Keratinocyte (primary cell): Measurements from ENCODE around the gene PYGB.

Experiments
- EZH2 ChIP-seq: IDR thresholded peaks from one replicate; pipeline ENCODE4 v1.6.1; 2012; ENCODE audit warnings: inconsistent platforms, mild to moderate bottlenecking, low read length, moderate library complexity
- TF ChIP-seq, protein P1 (sequence below), 3 experiments: IDR thresholded peaks in 1 of 3; conservative IDR thresholded peaks in 1 of 3; optimal IDR thresholded peaks in 1 of 3; 2 replicates in 2 of 3; 3 replicates in 1 of 3; pipeline versions ENCODE3 to v1.5.1; 2011; ENCODE audit warnings: low read length in 3 of 3, mild to moderate bottlenecking in 3 of 3, moderate library complexity in 2 of 3, control low read depth in 1 of 3, inconsistent platforms in 1 of 3; ENCODE audit not compliant: insufficient read depth in 2 of 3; ENCODE audit errors: extremely low read depth in 1 of 3

DNA sequence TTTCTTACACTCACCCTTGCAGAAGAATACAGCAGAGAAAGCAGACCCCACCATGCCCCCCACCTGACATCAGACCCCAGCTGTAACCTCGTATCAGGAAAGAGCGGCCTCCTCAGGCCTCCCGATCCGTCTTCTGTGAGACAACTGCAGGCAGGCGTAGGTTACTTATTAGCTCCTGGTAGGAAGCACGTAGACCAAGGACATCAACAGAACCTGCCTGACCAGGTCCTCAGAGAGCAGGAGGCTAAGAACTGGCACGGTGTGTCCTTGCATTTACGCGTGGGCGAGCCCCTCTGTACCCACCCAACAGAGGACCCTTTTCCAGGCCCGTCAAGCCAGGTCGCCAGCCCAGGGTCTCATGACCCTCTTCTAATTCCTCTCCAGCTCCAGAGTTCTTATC lies 91.7 kb downstream of the PYGB start:
- TF ChIP-seq, protein P1, sequence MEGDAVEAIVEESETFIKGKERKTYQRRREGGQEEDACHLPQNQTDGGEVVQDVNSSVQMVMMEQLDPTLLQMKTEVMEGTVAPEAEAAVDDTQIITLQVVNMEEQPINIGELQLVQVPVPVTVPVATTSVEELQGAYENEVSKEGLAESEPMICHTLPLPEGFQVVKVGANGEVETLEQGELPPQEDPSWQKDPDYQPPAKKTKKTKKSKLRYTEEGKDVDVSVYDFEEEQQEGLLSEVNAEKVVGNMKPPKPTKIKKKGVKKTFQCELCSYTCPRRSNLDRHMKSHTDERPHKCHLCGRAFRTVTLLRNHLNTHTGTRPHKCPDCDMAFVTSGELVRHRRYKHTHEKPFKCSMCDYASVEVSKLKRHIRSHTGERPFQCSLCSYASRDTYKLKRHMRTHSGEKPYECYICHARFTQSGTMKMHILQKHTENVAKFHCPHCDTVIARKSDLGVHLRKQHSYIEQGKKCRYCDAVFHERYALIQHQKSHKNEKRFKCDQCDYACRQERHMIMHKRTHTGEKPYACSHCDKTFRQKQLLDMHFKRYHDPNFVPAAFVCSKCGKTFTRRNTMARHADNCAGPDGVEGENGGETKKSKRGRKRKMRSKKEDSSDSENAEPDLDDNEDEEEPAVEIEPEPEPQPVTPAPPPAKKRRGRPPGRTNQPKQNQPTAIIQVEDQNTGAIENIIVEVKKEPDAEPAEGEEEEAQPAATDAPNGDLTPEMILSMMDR (optimal IDR thresholded peaks at IDR 0.05 in 1 of 3, IDR thresholded peaks at IDR 0.05 in 1 of 3, conservative IDR thresholded peaks at IDR 0.05 in 1 of 3; ENCODE audit: extremely low read depth in 1 of 3, insufficient read depth in 2 of 3, low read length in 3 of 3) = no peak
- TF ChIP-seq EZH2 = no peak
